GM23338 (cell line): Measurements from ENCODE around the gene KLF7. TPM values are rescaled to one million over a fixed set of nuclear protein-coding genes. Genes with fewer than 3 reads are reported as not detected.
A peak's percentile ranks its signal among the peaks of the same experiment; 100 is the strongest.

Experiments
- ATAC-seq: fragments of 200-7000 bp; cut with Tn5 transposase; 3 replicates; pipeline ENCODE4 v1.9.1; 2020
- DNase-seq: peaks from one replicate; pipeline ENCODE4 v3.0.0-alpha.2; 2015; ENCODE audit warnings: low spot score
- H2AFZ ChIP-seq: fragments of 200-600 bp; sonication (generic); 2 replicates; pipeline ENCODE4 v1.8.0; 2016; ENCODE audit warnings: antibody characterized with exemption, mild to moderate bottlenecking, moderate library complexity
- H3F3A ChIP-seq: fragments of 200-600 bp; sonication (generic); replicated peaks from 2 replicates; pipeline ENCODE4 v1.8.0; 2017; ENCODE audit warnings: antibody characterized with exemption, mixed run types, low read depth
- H3K27ac ChIP-seq: fragments of 200-600 bp; sonication (generic); 2 replicates; pipeline ENCODE4 v1.6.1; 2016; ENCODE audit warnings: low read depth
- H3K27me3 ChIP-seq: fragments of 200-600 bp; sonication (generic); 2 replicates; pipeline ENCODE4 v1.8.0; 2016; ENCODE audit warnings: mild to moderate bottlenecking, mixed run types, moderate library complexity; ENCODE audit not compliant: insufficient read depth
- H3K36me3 ChIP-seq: fragments of 200-600 bp; sonication (generic); 2 replicates; pipeline ENCODE4 v1.8.0; 2016; ENCODE audit warnings: mild to moderate bottlenecking; ENCODE audit not compliant: insufficient read depth
- H3K4me1 ChIP-seq: fragments of 200-600 bp; sonication (generic); 2 replicates; pipeline ENCODE4 v1.8.0; 2016; ENCODE audit warnings: mild to moderate bottlenecking, moderate library complexity; ENCODE audit not compliant: insufficient read depth
- H3K4me2 ChIP-seq: fragments of 200-600 bp; sonication (generic); 2 replicates; pipeline ENCODE4 v1.7.1; 2017; ENCODE audit warnings: mixed run types
- H3K4me3 ChIP-seq: fragments of 200-600 bp; sonication (generic); 2 replicates; pipeline ENCODE4 v1.6.1; 2016; ENCODE audit warnings: mixed run types
- H3K79me2 ChIP-seq: fragments of 200-600 bp; sonication (generic); replicated peaks from 2 replicates; pipeline ENCODE4 v1.8.0; 2017; ENCODE audit warnings: mild to moderate bottlenecking; ENCODE audit not compliant: insufficient read depth
- H3K9me2 ChIP-seq: fragments of 200-600 bp; sonication (generic); 2 replicates; pipeline ENCODE4 v1.8.0; 2017; ENCODE audit not compliant: insufficient read depth
- H4K20me1 ChIP-seq: fragments of 200-600 bp; sonication (generic); replicated peaks from 2 replicates; pipeline ENCODE4 v1.8.0; 2017; ENCODE audit warnings: mild to moderate bottlenecking; ENCODE audit not compliant: insufficient read depth
- H3K27ac Mint-ChIP-seq: 2 replicates; pipeline ENCODE4 v1.8.0; 2020; ENCODE audit warnings: inconsistent platforms, mild to moderate bottlenecking, moderate library complexity, mixed read lengths
- H3K27me3 Mint-ChIP-seq: 3 replicates; pipeline ENCODE4 v1.8.0; 2022; ENCODE audit warnings: low read depth, mild to moderate bottlenecking, moderate library complexity, mixed read lengths, inconsistent platforms; ENCODE audit not compliant: insufficient read depth, poor library complexity
- H3K36me3 Mint-ChIP-seq: 3 replicates; pipeline ENCODE4 v1.8.0; 2021; ENCODE audit warnings: low read depth, mild to moderate bottlenecking, inconsistent platforms, moderate library complexity, mixed read lengths
- H3K4me1 Mint-ChIP-seq: 3 replicates; pipeline ENCODE4 v1.8.0; 2020; ENCODE audit warnings: mild to moderate bottlenecking, inconsistent platforms, mixed read lengths
- H3K4me3 Mint-ChIP-seq: 3 replicates; pipeline ENCODE4 v1.8.0; 2021; ENCODE audit warnings: moderate library complexity, mild to moderate bottlenecking, inconsistent platforms, mixed read lengths
- H3K9me3 Mint-ChIP-seq: 3 replicates; pipeline ENCODE4 v1.8.0; 2020; ENCODE audit warnings: moderate library complexity, mild to moderate bottlenecking, inconsistent platforms, mixed read lengths
- CREB1 ChIP-seq: fragments of 250-450 bp; sonication (Bioruptor Pico); IDR thresholded peaks from 2 replicates; pipeline ENCODE4 v1.5.0; 2020; ENCODE audit warnings: low read depth, mild to moderate bottlenecking, moderate library complexity
- CTCF ChIP-seq, 2 experiments: fragments of 200-600 bp in 1 of 2; sonication (generic) in 1 of 2; conservative IDR thresholded peaks; 2 replicates each; pipeline versions ENCODE4 v1.5.1 to v1.6.1; 2016 to 2017; ENCODE audit warnings: antibody characterized with exemption in 2 of 2, low read depth in 2 of 2, mild to moderate bottlenecking in 2 of 2, moderate library complexity in 1 of 2
- ETS1 ChIP-seq: IDR thresholded peaks from 2 replicates; pipeline ENCODE4 v1.6.1; 2016; ENCODE audit warnings: antibody characterized with exemption
- EZH2phosphoT487 ChIP-seq: fragments of 200-600 bp; sonication (generic); IDR thresholded peaks from one replicate; pipeline ENCODE4 v1.8.1; 2018; ENCODE audit warnings: antibody characterized with exemption; ENCODE audit not compliant: unreplicated experiment
- JUNB ChIP-seq: IDR thresholded peaks from one replicate; pipeline ENCODE4 v1.6.1; 2016; ENCODE audit warnings: antibody characterized with exemption; ENCODE audit not compliant: unreplicated experiment
- NANOG ChIP-seq: IDR thresholded peaks from 2 replicates; pipeline ENCODE4 v1.6.1; 2016; ENCODE audit warnings: antibody characterized with exemption, borderline replicate concordance
- POLR2AphosphoS5 ChIP-seq: IDR thresholded peaks from 2 replicates; pipeline ENCODE4 v1.6.1; 2016; ENCODE audit warnings: antibody characterized with exemption, low read depth
- REST ChIP-seq: IDR thresholded peaks from one replicate; pipeline ENCODE4 v1.6.1; 2018; ENCODE audit warnings: antibody characterized with exemption; ENCODE audit not compliant: unreplicated experiment
- STAT1 ChIP-seq: IDR thresholded peaks from one replicate; pipeline ENCODE4 v1.6.1; 2016; ENCODE audit warnings: antibody characterized with exemption; ENCODE audit not compliant: unreplicated experiment
- ZNF114 ChIP-seq: fragments of 250-450 bp; sonication (Bioruptor Pico); IDR thresholded peaks from 2 replicates; pipeline ENCODE4 v1.5.0; 2020; ENCODE audit warnings: mild to moderate bottlenecking, moderate library complexity
- ZNF331 ChIP-seq: fragments of 250-450 bp; sonication (Bioruptor Pico); IDR thresholded peaks from 2 replicates; pipeline ENCODE4 v1.5.0; 2020; ENCODE audit warnings: low read depth, mild to moderate bottlenecking, moderate library complexity
- ZNF462 ChIP-seq: fragments of 250-450 bp; sonication (Bioruptor Pico); IDR thresholded peaks from 2 replicates; pipeline ENCODE4 v1.5.0; 2020; ENCODE audit warnings: mild to moderate bottlenecking, moderate library complexity
- polyA plus RNA-seq: library from polyadenylated mRNA; unstranded; fragments of >200 nt; fragmentation: Nextera tagmentation; extraction: Ambion mirVana; gene quantifications from 2 replicates; pipeline ENCODE4 v1.2.1, GENCODE V29; 2016
- total RNA-seq: library from RNA; depleted of rRNA; stranded (reverse); fragments of >200 nt; shearing (Covaris generic); gene quantifications from 2 replicates; pipeline ENCODE4 v1.2.3, GENCODE V29; 2014

KLF7 gene
- total and polyA plus RNA-seq, 2 experiments from 2014 or later: 5.7 to 15.4 TPM

- H3K27me3 Mint-ChIP-seq: no peaks in the 10 kb centered on the region
- H3K4me3 ChIP-seq: no peak overlapping the region
These were observed 123.8 kb downstream of the KLF7 start for GRCh38 chr2:207041786-207042554.

More at GRCh38 chr2:207041786-207042554, 123.8 kb downstream of the KLF7 start:
- Histone ChIP-seq H3K36me3 (no peaks in the 10 kb centered on the region), H3K4me2 (peak overlapping the region; percentile 6; the same call in 1 of the 2 replicates), H3F3A (0 out of 2 replicates have a peak, but pooled peaks cover 6% of the 10 kb centered on the region), H3K9me2 (peaks cover 13% of the 10 kb centered on the region), H2AFZ (0 out of 2 replicates have a peak overlapping the region, but pooled peaks have one; percentile 54), H3K79me2 (no peaks in the 10 kb centered on the region), H3K4me1 (peaks cover 18% of the 10 kb centered on the region), H3K27ac (no peak overlapping the region), H3K27me3 (no peaks in the 10 kb centered on the region), H4K20me1 (no peaks in the 10 kb centered on the region)
- Mint-ChIP-seq H3K9me3 (no peaks in the 10 kb centered on the region), H3K27ac (no peak overlapping the region), H3K4me1 (peaks cover 30% of the 10 kb centered on the region), H3K4me3 (no peak overlapping the region), H3K36me3 (no peaks in the 10 kb centered on the region)
- no peak for TF ChIP-seq ZNF462 (CRISPR knock-in tag)
- no peak for TF ChIP-seq ETS1
- TF ChIP-seq ZNF331: no peak
- no peak for TF ChIP-seq CTCF (conservative IDR thresholded peaks at IDR 0.05; ENCODE audit: low read depth in 2 of 2)
- no peak for TF ChIP-seq POLR2AphosphoS5
- no peak for TF ChIP-seq REST
- TF ChIP-seq CREB1 (CRISPR knock-in tag): no peak
- TF ChIP-seq JUNB: no peak
- TF ChIP-seq ZNF114 (CRISPR knock-in tag): no peak
- no peak for TF ChIP-seq EZH2phosphoT487
- no peak for TF ChIP-seq NANOG
- TF ChIP-seq STAT1: no peak
- DNase-seq (no peak), ATAC-seq (no peak)
